Stimulated activated CD4-positive, alpha-beta T cell treated with anti-CD3 and anti-CD28 coated beads, Interleukin-12 subunit alpha, Interleukin-12 subunit beta, amount 100 ng/mL, for 48 hours (primary cell): Measurements from ENCODE around the gene RGS3.

Experiments
- DNase-seq, 3 donors: peaks; one replicate each; pipeline ENCODE4 v3.0.0-alpha.2; 2020; ENCODE audit warnings: low read depth in 2 of 3, low spot score in 1 of 3

The RGS3 gene

GRCh38 chr9:113465599-113466140 lies 2.1 kb downstream of the RGS3 start:
- no peak for DNase-seq

- no peak for DNase-seq
These were observed 3.7 kb downstream of the RGS3 start for GRCh38 chr9:113467183-113467582.

- DNase-seq: no peak
These were observed 5.4 kb downstream of the RGS3 start for GRCh38 chr9:113468716-113469448.

- no peak for DNase-seq
These were observed 7.6 kb downstream of the RGS3 start for GRCh38 chr9:113471143-113471542.

- no peak for DNase-seq
These were observed 8.0 kb downstream of the RGS3 start for GRCh38 chr9:113471566-113471965.

- no peak for DNase-seq
These were observed 8.7 kb downstream of the RGS3 start for GRCh38 chr9:113472199-113472598.

- no peak for DNase-seq
These were observed 11.0 kb downstream of the RGS3 start for GRCh38 chr9:113474360-113475028.

GRCh38 chr9:113475031-113475430 lies 11.5 kb downstream of the RGS3 start:
- no peak for DNase-seq

- no peak for DNase-seq
These were observed 12.5 kb downstream of the RGS3 start for GRCh38 chr9:113475992-113476391.

- no peak for DNase-seq
These were observed 13.0 kb downstream of the RGS3 start for GRCh38 chr9:113476511-113476916.

- DNase-seq: no peak
These were observed 13.5 kb downstream of the RGS3 start for GRCh38 chr9:113477058-113477457.

- no peak for DNase-seq
These were observed 14.1 kb downstream of the RGS3 start for GRCh38 chr9:113477661-113478060.

- DNase-seq: no peak
These were observed 15.7 kb downstream of the RGS3 start for GRCh38 chr9:113479174-113479621.

GRCh38 chr9:113480612-113481011 lies 17.1 kb downstream of the RGS3 start:
- DNase-seq: no peak

GRCh38 chr9:113481176-113481787 lies 17.8 kb downstream of the RGS3 start:
- DNase-seq: no peak

- DNase-seq: no peak
These were observed 18.8 kb downstream of the RGS3 start for GRCh38 chr9:113482341-113482740.

GRCh38 chr9:113482991-113483675 lies 19.6 kb downstream of the RGS3 start:
- no peak for DNase-seq

GRCh38 chr9:113483676-113484257 lies 20.2 kb downstream of the RGS3 start:
- no peak for DNase-seq

GRCh38 chr9:113484258-113484730 lies 20.8 kb downstream of the RGS3 start:
- DNase-seq: no peak

GRCh38 chr9:113485761-113486115 lies 22.2 kb downstream of the RGS3 start:
- DNase-seq: no peak

- DNase-seq: no peak
These were observed 22.8 kb downstream of the RGS3 start for GRCh38 chr9:113486327-113486726.
